Large intestine (tissue), 3 donors: ENCODE data around the gene TXNL4A. TPM values are rescaled to one million over a fixed set of nuclear protein-coding genes. Genes with fewer than 3 reads are reported as not detected.

Experiments used
- DNase-seq, 2 donors: peaks; one replicate each; pipeline versions ENCODE4 v3.0.0 to v3.0.0-alpha.2; 2013
- H3K27ac ChIP-seq: one replicate; pipeline ENCODE4 v1.5.1; 2013; ENCODE audit warnings: low read length
- H3K27me3 ChIP-seq: 2 replicates; pipeline ENCODE4 v1.6.1; 2013; ENCODE audit warnings: low read length; ENCODE audit not compliant: control insufficient read depth, insufficient read depth
- H3K36me3 ChIP-seq: 2 replicates; pipeline ENCODE4 v1.6.1; 2013; ENCODE audit warnings: low read length; ENCODE audit not compliant: control insufficient read depth, insufficient read depth
- H3K4me1 ChIP-seq: one replicate; pipeline ENCODE4 v1.6.1; 2013; ENCODE audit warnings: low read length; ENCODE audit not compliant: control insufficient read depth, insufficient read depth
- H3K4me3 ChIP-seq: one replicate; pipeline ENCODE4 v1.5.1; 2013; ENCODE audit warnings: low read length
- H3K9me3 ChIP-seq: one replicate; pipeline ENCODE4 v1.6.1; 2013; ENCODE audit warnings: mild to moderate bottlenecking, low read depth, low read length, moderate library complexity; ENCODE audit not compliant: control insufficient read depth
- WGBS: methylation state at CpG from one replicate; pipeline ENCODE4 v1.1.5; 2013; ENCODE audit warnings: low lambda C conversion rate; ENCODE audit not compliant: insufficient coverage; 5-methylcytosine and 5-hydroxymethylcytosine counted together
- polyA plus RNA-seq: library from polyadenylated mRNA; unstranded; fragments of 120-200 nt; gene quantifications from one replicate; pipeline ENCODE4 v1.2.1, GENCODE V29; 2013

The TXNL4A gene
- polyA plus RNA-seq, 1 donor = 74.9 TPM

DNA sequence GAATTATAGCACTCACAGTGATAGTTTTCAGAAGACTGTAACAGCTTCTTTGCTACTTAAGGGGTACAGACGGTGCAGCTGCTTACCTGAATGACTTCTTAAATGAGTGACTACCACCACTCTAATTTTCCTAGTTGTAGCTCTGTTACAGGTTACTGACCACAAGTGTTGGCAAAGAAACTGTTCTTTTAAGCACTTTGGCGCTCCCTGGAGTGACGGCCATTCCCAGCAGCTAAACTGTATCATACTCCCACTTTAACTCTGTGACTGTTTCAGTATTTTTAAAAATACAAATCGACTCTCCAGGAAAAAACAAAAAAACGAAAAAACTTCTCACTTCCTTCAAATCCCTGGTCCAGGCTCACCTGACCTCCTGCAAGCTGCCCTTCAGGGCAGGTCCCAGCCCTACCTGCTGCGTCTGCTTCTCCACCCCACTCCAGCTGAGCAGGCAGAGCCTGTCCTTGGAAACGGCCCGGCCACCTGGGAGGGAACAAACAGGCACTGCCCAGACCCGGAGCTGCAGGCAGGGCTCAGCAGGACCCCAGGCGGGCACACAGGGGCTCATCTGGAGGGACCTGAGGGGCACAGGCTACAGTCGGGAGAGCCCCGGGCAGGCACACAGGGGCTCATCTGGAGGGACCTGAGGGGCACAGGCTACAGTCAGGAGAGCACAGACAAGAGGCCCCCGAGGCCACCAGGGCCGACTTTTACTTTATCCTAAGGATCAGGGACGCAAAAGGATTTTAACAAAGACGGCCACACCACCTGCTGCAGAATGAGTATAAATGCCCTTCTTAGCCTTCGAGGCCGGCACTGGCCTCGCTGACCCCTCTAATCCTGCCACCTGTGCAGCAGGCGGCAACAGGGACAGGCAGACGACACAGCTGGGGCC lies 61.4 kb downstream of the TXNL4A start:
- no peak for DNase-seq
- Histone ChIP-seq H3K9me3 (peaks cover 57% of the 10 kb centered on the region), H3K36me3 (peaks cover 22% of the 10 kb centered on the region), H3K27ac (no peak overlapping the region), H3K4me1 (no peaks in the 10 kb centered on the region), H3K27me3 (no peaks in the 10 kb centered on the region), H3K4me3 (no peak overlapping the region)
- no CpG with 5 or more reads among the region's 21 CpGs for WGBS

GRCh38 chr18:79926306-79926705 lies 62.1 kb downstream of the TXNL4A start:
- no peak overlapping the region for H3K27ac ChIP-seq
- no peaks in the 10 kb centered on the region for H3K27me3 ChIP-seq
- H3K9me3 ChIP-seq = peaks cover 55% of the 10 kb centered on the region
- DNase-seq = no peak
- no CpG with 5 or more reads among the region's 11 CpGs for WGBS
- no peaks in the 10 kb centered on the region for H3K4me1 ChIP-seq
- H3K36me3 ChIP-seq = peaks cover 22% of the 10 kb centered on the region
- H3K4me3 ChIP-seq = no peak overlapping the region

DNA sequence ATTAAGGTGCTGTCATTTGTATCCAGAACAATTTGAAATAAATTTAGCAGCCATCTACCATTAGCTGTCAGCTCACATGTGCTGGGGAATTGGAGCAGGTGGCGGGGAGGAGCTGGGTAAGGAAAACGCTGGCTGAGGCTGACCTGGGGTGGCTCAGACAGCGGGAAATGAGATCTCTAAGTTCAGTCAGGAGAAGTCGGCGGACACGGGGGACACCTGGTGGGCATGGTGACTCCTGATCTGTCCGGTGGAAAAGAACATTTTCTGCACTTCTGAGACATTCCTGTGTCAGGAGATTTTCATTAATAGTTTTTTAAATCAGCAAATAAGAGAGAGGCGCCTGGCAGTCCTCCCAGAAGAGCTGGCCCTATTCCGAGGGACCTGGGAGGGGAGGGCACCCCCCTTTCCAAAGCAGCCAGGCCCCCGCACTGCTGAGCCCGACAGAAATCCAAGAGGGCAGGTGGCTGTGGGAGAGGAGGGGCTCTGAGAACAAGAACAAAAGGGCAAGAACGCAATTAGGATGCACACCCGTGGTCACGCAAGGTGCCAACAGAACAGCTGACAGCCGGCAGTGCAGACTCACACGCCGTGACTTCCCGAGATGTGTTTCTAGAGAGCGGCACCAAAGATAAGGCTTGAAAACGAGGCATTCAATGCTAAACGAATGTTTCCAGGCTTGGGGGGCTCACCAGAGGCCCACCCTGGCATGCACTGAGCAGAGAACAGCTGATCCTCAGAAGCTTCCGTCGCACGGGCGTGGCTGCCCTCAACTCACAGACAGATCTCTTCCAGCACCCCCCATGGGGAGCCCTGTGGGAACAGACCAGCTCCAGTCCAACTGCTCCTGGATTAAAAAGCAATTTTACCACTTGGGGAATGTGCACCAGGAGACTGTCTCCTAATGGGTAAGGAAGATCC lies 63.3 kb downstream of the TXNL4A start:
- DNase-seq = no peak
- Histone ChIP-seq H3K4me3 (no peak overlapping the region), H3K27me3 (no peaks in the 10 kb centered on the region), H3K27ac (no peak overlapping the region), H3K9me3 (peaks cover 49% of the 10 kb centered on the region), H3K4me1 (no peaks in the 10 kb centered on the region), H3K36me3 (peaks cover 22% of the 10 kb centered on the region)
- WGBS = no CpG with 5 or more reads among the region's 25 CpGs

- H3K4me3 ChIP-seq = no peak overlapping the region
- 88% methylated on average over 3 of the region's 26 CpGs for WGBS
- no peaks in the 10 kb centered on the region for H3K27me3 ChIP-seq
- no peak for DNase-seq
- H3K4me1 ChIP-seq = no peaks in the 10 kb centered on the region
- H3K9me3 ChIP-seq = peaks cover 44% of the 10 kb centered on the region
- peaks cover 23% of the 10 kb centered on the region for H3K36me3 ChIP-seq
- H3K27ac ChIP-seq = no peak overlapping the region
Observed at GRCh38 chr18:79923896-79924585, 64.3 kb downstream of the TXNL4A start.

- Histone ChIP-seq H3K36me3 (peaks cover 22% of the 10 kb centered on the region), H3K9me3 (peaks cover 45% of the 10 kb centered on the region), H3K4me3 (no peak overlapping the region), H3K4me1 (no peaks in the 10 kb centered on the region), H3K27ac (no peak overlapping the region), H3K27me3 (no peaks in the 10 kb centered on the region)
- no CpG with 5 or more reads among the region's 17 CpGs for WGBS
- no peak for DNase-seq
Observed at GRCh38 chr18:79922971-79923411, 65.4 kb downstream of the TXNL4A start.

DNA sequence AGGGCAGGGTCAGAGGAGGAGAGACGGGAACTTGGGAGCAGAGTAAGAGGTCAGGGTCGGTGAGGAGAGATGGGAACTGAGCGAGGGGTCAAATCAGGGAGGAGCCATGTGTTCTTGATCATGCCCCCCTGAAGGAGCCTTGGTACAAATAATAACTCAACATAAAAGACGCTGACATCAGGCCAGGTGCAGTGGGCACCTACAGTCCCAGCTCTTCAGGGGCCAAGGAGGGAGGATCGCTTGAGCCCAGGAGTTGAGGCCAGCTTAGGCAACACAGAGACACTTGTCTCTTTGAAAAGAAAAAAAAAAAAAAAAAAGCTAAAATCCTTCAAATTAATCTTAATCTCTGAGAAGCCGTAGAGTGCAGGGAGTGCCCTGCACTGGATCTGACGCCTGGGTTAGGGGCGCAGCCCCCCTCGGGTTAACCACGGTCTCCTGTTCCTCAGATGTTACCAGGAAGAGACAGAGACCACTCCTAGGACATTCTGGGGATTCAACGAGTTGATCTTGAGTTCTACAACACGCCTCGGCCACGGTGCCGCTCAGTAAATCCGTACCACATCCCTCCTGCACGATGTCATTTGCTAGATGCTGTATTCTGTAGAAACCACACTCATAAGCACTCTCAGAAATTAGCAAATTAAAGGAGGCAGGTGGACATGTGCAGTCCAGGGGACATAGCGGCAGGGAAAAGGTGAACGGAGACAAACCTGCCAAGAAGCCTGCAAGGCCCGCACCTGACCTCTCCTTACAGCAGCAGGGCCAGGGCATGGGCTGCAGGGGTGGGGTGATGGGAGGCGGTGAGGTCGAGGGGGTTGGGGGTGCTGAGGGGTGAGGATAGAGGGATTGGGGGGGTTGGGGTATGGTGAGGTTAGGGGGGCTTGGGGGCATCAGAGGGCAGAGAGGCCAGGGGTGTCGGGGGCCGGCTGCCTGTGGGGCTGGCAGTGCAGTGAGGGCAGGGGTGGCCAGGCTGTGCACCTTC lies 66.1 kb downstream of the TXNL4A start:
- no peak overlapping the region for H3K27ac ChIP-seq
- peaks cover 45% of the 10 kb centered on the region for H3K9me3 ChIP-seq
- no peaks in the 10 kb centered on the region for H3K27me3 ChIP-seq
- no peak for DNase-seq
- no peak overlapping the region for H3K4me3 ChIP-seq
- WGBS = 100% methylated on average over 2 of the region's 24 CpGs
- H3K4me1 ChIP-seq = no peaks in the 10 kb centered on the region
- peaks cover 22% of the 10 kb centered on the region for H3K36me3 ChIP-seq

Other genes with a start within 250 kb of the TXNL4A start
- gene KCNG2, start 190.6 kb downstream of the TXNL4A start, polyA plus RNA-seq = 0.46 TPM
- gene SLC66A2, start 36.9 kb downstream of the TXNL4A start, polyA plus RNA-seq = 16.2 TPM
- gene HSBP1L1, start 23.9 kb downstream of the TXNL4A start, polyA plus RNA-seq = 54.5 TPM
- 33.0 TPM for gene RBFA, start 45.9 kb upstream of the TXNL4A start, polyA plus RNA-seq
- 15.6 TPM for gene ADNP2, start 120.7 kb upstream of the TXNL4A start, polyA plus RNA-seq